ENCODE results near the gene UBE3C.

The UBE3C gene

GRCh38 chr7:157150882-157151281, 12.2 kb downstream of the UBE3C start:
- Histone ChIP-seq H3K27me3 (ENCODE audit: control insufficient read depth, low read length) (no peaks in the 10 kb centered on the region), H3K36me3 (ENCODE audit: control insufficient read depth, low read length) (peaks cover 88% of the 10 kb centered on the region), H3F3A (ENCODE audit: control insufficient read depth, insufficient read depth) (no peaks in the 10 kb centered on the region), H3K4me3 (ENCODE audit: low read length) (no peak overlapping the region), H3K9me2 (replicated peaks; ENCODE audit: control insufficient read depth, low read length) (no peaks in the 10 kb centered on the region), H4K20me1 (ENCODE audit: control insufficient read depth, insufficient read depth, low read depth, low read length) (peaks cover 74% of the 10 kb centered on the region), H3K79me2 (ENCODE audit: control insufficient read depth, low read length) (peaks cover 100% of the 10 kb centered on the region), H3K27ac (ENCODE audit: low read depth, low read length) (no peak overlapping the region), H3K4me2 (ENCODE audit: low read length) (no peak overlapping the region), H3K4me1 (ENCODE audit: control insufficient read depth, low read length) (peaks cover 12% of the 10 kb centered on the region; the same call in 1 of the 2 replicates), H3K9me3 (ENCODE audit: control insufficient read depth, insufficient read depth, low read length) (no peaks in the 10 kb centered on the region)
- TF ChIP-seq CTCF (IDR thresholded peaks at IDR 0.05; ENCODE audit: low read depth, low read length, poor library complexity, severe bottlenecking): no peak
- TF ChIP-seq EZH2phosphoT487 (IDR thresholded peaks at IDR 0.05; ENCODE audit: borderline replicate concordance, low read length): no peak

- H3K27ac ChIP-seq (ENCODE audit: low read depth, low read length): no peak overlapping the region
- no peaks in the 10 kb centered on the region for H3K27me3 ChIP-seq (ENCODE audit: control insufficient read depth, low read length)
- H3K4me3 ChIP-seq (ENCODE audit: low read length): no peak overlapping the region
- H3K36me3 ChIP-seq (ENCODE audit: control insufficient read depth, low read length): peaks cover 80% of the 10 kb centered on the region
- H3K9me2 ChIP-seq (replicated peaks; ENCODE audit: control insufficient read depth, low read length): no peaks in the 10 kb centered on the region
- no peaks in the 10 kb centered on the region for H3K9me3 ChIP-seq (ENCODE audit: control insufficient read depth, insufficient read depth, low read length)
- H3K4me2 ChIP-seq (ENCODE audit: low read length): no peak overlapping the region
- no peaks in the 10 kb centered on the region for H3F3A ChIP-seq (ENCODE audit: control insufficient read depth, insufficient read depth)
- TF ChIP-seq EZH2phosphoT487 (IDR thresholded peaks at IDR 0.05; ENCODE audit: borderline replicate concordance, low read length): no peak
- TF ChIP-seq CTCF (IDR thresholded peaks at IDR 0.05; ENCODE audit: low read depth, low read length, poor library complexity, severe bottlenecking): no peak
- H3K79me2 ChIP-seq (ENCODE audit: control insufficient read depth, low read length): peaks cover 100% of the 10 kb centered on the region
- peaks cover 78% of the 10 kb centered on the region for H4K20me1 ChIP-seq (ENCODE audit: control insufficient read depth, insufficient read depth, low read depth, low read length)
- H3K4me1 ChIP-seq (ENCODE audit: control insufficient read depth, low read length): peaks cover 12% of the 10 kb centered on the region; the same call in 1 of the 2 replicates
Measured at GRCh38 chr7:157151626-157152339, 13.1 kb downstream of the UBE3C start.

GRCh38 chr7:157152391-157152937, 13.7 kb downstream of the UBE3C start:
- Histone ChIP-seq H3K4me1 (ENCODE audit: control insufficient read depth, low read length) (peaks cover 12% of the 10 kb centered on the region; the same call in 1 of the 2 replicates), H3K4me2 (ENCODE audit: low read length) (no peak overlapping the region)

More at GRCh38 chr7:157152391-157152937, 13.7 kb downstream of the UBE3C start:
- Histone ChIP-seq H4K20me1 (ENCODE audit: control insufficient read depth, insufficient read depth, low read depth, low read length) (peaks cover 79% of the 10 kb centered on the region), H3K79me2 (ENCODE audit: control insufficient read depth, low read length) (peaks cover 100% of the 10 kb centered on the region), H3K4me3 (ENCODE audit: low read length) (no peak overlapping the region), H3F3A (ENCODE audit: control insufficient read depth, insufficient read depth) (no peaks in the 10 kb centered on the region), H3K27ac (ENCODE audit: low read depth, low read length) (no peak overlapping the region), H3K9me2 (replicated peaks; ENCODE audit: control insufficient read depth, low read length) (no peaks in the 10 kb centered on the region), H3K27me3 (ENCODE audit: control insufficient read depth, low read length) (no peaks in the 10 kb centered on the region), H3K9me3 (ENCODE audit: control insufficient read depth, insufficient read depth, low read length) (no peaks in the 10 kb centered on the region), H3K36me3 (ENCODE audit: control insufficient read depth, low read length) (peaks cover 76% of the 10 kb centered on the region)
- TF ChIP-seq CTCF (IDR thresholded peaks at IDR 0.05; ENCODE audit: low read depth, low read length, poor library complexity, severe bottlenecking) (no peak), EZH2phosphoT487 (IDR thresholded peaks at IDR 0.05; ENCODE audit: borderline replicate concordance, low read length) (no peak)

All from DOHH2 (cell line).